Stimulated activated CD8-positive, alpha-beta memory T cell treated with anti-CD3 and anti-CD28 coated beads, Interleukin-7, amount 100 ng/mL, for 4 hours (primary cell): ENCODE results near the gene PIK3R4.

Experiments used
- DNase-seq, 2 donors: peaks; one replicate each; pipeline ENCODE4 v3.0.0-alpha.2; 2020; ENCODE audit warnings: low read depth in 2 of 2

The PIK3R4 gene

GRCh38 chr3:130741946-130742610, 4.6 kb downstream of the PIK3R4 start:
- DNase-seq, result no peak

- DNase-seq, result no peak
Observed at GRCh38 chr3:130739848-130740247, 6.8 kb downstream of the PIK3R4 start.

DNA sequence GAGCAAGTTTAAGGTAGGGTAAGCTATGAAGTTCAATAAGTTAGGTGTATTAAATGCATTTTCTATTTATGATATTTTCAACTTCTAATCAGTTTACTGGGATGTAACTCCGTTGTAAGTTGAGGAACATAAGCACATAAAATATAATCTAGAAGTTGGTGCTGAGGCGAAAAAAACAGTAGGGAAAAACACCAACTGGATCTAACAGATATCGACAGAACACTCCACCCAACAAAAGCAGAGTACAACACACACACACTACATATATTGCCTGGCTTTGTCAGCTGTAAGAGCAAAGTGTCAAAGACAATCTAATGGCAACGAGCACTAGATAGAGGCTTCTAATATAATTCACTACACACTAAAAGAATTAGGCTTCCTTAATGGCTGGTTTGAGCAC, 8.4 kb downstream of the PIK3R4 start:
- no peak for DNase-seq

- DNase-seq, result no peak
Observed at GRCh38 chr3:130737622-130738021, 9.0 kb downstream of the PIK3R4 start.

DNA sequence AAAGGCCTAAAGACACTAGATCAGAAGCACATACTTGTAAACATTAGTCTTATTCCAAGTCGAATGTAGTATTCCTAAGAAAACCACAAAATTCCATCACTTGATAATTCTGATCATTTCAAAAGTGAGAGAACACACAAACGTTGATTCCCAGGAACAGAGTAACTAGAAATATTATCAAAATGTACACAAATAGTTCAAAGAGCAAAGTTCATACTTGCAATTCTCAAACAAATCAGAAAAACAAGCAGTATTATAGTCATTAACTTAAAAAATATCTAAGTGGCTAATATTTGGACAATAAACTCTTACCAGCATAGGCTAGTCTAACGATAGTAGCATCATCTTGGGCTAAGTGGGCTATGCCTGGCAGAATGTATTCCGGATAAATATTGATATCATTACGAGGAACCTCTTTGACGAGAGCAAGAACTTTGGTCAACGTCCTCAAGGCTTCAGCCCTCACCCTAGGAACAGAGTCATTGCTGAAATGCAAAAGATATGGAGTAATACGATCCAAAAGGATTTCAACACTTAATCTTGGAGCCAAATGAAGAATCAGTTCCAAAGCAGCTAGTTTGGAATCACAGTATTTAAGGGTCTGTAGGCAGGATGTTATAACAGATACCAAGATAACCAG, 13.3 kb downstream of the PIK3R4 start:
- no peak for DNase-seq

- no peak for DNase-seq
Observed at GRCh38 chr3:130732501-130732900, 14.1 kb downstream of the PIK3R4 start.

DNA sequence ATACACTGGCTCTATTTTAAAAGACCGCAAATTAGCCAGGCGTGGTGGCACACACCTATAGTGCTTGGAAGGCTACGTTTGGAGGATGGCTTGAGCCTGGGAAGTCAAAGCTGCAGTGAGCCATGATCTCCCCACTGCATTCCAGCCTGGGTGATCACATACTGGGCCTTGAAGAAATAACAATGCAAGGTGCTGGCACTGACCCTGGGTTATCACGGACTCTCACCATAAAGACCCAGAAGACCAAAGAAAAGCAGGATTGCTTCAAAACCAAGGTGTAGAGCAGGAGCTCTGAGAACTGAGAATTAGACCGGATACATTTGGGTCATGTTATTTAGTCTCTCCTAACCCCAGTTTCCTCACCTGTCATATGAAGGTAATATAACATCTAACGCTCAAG, 14.8 kb downstream of the PIK3R4 start:
- DNase-seq, result no peak

GRCh38 chr3:130729154-130729553, 17.5 kb downstream of the PIK3R4 start:
- DNase-seq, result no peak

DNA sequence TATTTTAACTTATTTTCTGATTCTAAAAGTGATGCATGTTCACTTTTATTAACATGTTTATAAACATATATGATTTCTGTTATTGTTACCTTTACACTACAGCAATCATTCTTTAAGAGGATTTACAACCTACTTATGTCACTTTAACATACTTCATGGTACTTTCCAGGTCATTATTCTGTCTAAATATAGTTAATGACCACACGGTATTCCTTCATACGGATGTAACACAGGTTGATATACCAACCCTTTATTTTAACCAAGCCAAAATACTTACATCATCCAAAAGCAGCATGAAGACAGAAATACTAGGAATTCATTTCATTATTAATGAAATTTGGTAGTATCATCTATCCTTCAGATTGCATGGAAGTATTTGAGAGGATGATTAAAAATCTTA, 18.6 kb downstream of the PIK3R4 start:
- no peak for DNase-seq

- no peak for DNase-seq
Observed at GRCh38 chr3:130725746-130726145, 20.9 kb downstream of the PIK3R4 start.

DNA sequence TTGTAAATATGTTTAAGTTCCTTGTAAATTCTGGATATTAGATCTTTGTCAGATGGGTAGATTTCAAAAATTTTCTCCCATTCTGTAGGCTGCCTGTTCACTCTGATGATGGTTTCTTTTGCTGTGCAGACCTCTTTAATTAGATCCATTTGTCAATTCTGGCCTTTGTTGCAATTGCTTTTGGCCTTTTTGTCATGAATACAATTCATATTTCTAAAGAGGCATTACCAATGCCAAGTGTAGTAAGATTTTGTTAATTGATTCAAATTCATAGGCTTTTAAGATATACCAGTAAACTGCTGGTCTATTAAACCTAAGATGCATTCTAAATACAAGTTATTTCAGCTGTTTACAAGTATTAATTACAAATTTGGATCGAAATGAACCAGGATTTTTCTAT, 31.0 kb downstream of the PIK3R4 start:
- no peak for DNase-seq

DNA sequence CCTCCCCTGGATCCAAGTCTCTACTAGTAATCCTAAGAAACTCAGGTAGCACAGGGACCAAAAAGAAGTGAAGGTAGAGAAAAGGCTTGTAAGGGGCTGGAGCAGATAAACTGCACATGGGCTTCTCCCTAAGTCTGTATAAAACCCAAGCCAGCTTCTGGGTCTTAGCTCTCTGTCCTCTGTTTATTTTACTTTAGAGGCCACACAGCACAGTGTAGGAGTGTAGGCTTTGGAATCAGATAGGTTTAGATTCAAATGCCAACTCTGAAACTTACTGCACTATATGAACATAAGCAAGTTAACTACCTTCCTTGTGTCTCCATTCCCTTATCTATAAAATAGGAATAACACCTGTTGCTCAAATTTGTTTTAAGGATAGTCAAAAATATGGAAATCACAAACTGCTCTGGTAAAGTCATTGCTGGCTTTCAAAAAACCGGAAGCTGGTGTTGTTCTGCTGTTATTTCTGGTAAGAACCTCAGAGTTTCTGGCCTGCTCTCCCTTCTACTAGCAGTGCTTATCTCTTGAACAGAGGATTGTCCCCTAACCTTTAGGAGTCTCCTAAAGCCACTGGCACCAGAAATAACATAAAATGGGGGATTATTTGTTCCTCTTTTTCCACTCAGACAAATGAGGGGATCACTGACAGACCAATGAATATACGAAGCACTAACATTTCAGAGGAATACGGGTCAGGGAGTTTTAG, 33.8 kb downstream of the PIK3R4 start:
- no peak for DNase-seq

DNA sequence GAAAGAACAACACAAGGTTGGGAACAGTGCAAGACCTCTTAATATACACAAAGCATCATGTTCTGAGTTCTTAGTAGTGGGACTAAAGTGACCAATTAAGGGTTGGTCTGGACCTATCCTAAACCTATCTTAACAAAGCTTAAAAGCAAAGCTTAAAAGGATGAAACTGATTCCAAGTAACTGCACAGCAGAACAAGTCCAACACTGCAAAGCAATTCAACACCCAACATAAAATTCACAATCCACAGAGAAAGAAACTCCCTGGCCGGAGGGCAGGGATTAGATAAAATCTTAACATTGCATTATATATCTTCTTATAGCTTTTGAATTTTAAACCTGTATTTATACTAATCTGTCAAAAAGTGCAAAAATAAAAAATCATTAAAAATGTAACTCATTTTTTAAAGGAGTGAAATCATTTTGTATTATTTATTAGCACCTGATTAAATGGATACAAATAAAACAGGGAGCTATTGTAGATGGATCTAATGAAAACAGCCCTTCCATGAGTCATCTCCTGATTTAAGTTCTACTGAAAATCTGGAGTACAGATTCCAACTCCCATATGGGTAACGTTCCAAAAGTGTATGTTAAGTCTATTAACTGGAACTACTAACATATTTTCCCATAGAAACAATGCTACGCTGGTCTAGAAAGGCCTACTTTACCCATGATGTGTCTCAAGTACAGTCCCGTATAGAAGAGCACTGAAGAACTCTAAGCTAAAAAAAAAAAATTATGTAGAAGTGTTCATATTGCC, 34.9 kb downstream of the PIK3R4 start:
- DNase-seq, result no peak

- no peak for DNase-seq
Observed at GRCh38 chr3:130709671-130710070, 37.0 kb downstream of the PIK3R4 start.

DNA sequence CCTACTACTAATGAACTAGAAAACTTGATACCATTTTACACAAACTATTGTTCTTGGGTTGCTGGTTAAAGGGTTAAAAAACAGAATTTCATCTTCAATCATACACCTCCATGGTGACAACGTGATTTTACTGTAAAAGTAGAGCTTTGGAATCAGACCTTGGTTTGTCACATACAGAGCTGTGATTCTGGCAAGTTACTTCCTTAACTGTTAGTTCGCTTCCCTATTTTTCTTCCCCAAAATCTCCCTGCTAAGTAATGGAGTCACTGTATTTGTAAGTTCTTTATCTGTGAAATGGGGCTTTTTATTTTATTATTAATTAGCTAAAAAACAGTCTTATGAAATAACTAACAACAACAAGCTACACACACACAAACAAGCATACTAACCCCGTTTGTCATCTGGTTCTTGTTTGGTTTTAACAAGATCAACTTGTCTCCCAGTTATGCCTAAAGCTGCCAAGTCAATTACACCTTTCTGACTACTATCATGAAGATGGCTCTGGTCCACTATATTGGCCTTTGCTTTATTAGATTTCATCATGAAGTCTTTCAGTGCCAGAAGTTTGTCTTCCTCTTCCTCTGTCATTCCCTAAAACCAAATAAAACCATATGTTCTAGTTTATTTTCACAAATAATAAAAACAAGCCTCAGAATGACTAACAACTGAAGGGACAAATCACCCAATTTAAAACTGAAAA, 38.6 kb downstream of the PIK3R4 start:
- DNase-seq, result no peak

- no peak for DNase-seq
Observed at GRCh38 chr3:130705501-130705900, 41.1 kb downstream of the PIK3R4 start.

GRCh38 chr3:130702985-130703384, 43.6 kb downstream of the PIK3R4 start:
- DNase-seq, result no peak

- DNase-seq, result no peak
Observed at GRCh38 chr3:130700541-130700940, 46.1 kb downstream of the PIK3R4 start.

DNA sequence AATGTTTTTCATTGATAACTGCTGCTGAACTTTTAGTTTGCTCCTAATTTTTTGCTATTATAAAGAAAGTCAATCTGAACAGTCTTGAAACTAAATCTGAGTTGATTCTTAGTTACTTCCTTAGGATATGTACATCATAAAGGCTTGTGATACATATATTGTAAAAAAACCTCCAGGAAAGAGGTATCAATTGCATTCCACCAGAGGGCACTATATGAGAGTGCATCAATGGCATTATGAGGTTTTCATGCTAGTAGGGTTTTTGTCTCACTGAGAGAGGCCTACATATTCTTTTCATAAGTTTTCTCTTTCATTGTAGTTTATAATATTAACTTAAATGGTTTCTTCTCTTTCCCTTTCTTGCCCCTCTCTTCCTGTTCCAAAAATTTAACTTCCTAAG, 46.9 kb downstream of the PIK3R4 start:
- DNase-seq, result no peak

DNA sequence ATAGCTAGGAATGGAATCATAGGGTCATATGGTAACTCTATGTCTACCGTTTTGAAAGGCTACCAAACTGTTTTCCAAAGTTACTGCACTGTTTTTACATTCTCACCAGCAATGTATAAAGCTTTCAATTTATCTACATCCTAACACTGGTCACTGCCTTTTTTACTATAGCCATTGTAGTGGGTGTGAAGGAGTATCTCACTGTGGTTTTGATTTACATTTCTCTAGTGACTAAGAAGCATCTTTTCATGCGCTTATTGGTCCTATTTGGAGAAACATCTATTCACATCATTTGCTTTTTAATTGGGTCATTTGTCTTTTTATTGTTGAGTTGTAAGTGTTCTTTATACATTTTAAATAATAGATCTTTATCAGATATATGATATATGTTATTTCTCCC, 53.3 kb downstream of the PIK3R4 start:
- no peak for DNase-seq

- no peak for DNase-seq
Observed at GRCh38 chr3:130692455-130692854, 54.2 kb downstream of the PIK3R4 start.
